Colonic mucosa (tissue), 4 donors: Measurements from ENCODE around the gene RGS12. TPM values are rescaled to one million over a fixed set of nuclear protein-coding genes. Genes with fewer than 3 reads are reported as not detected.

Experiments
- DNase-seq: peaks from one replicate; pipeline ENCODE4 v3.0.0-alpha.2; 2020
- H3K27ac ChIP-seq: fragments of 200-600 bp; one replicate; pipeline ENCODE4 v1.8.0; 2021
- H3K27me3 ChIP-seq: fragments of 200-600 bp; one replicate; pipeline ENCODE4 v1.8.0; 2021
- H3K36me3 ChIP-seq: fragments of 200-600 bp; one replicate; pipeline ENCODE4 v1.8.0; 2021
- H3K4me1 ChIP-seq: fragments of 200-600 bp; one replicate; pipeline ENCODE4 v1.8.0; 2021; ENCODE audit warnings: mild to moderate bottlenecking
- H3K4me3 ChIP-seq: fragments of 200-600 bp; one replicate; pipeline ENCODE4 v1.8.0; 2021
- H3K9ac ChIP-seq, 2 donors: one replicate each; pipeline ENCODE4 v1.7.0; 2013; ENCODE audit warnings: control low read depth in 2 of 2, low read depth in 2 of 2, low read length in 2 of 2
- H3K9me3 ChIP-seq: fragments of 200-600 bp; one replicate; pipeline ENCODE4 v1.8.0; 2021
- intact Hi-C: fragments of 100-400 bp; cut with DNase I; formaldehyde crosslinking; loops from one replicate; pipeline ENCODE4 v1.14.1; 2022
- total RNA-seq, 2 donors: library from RNA; stranded (reverse); fragmentation: NEBNext Ultra II Directional in 1 of 2; extraction: Animal tissue kit (Norgen Biotek cat#: 25700) in 1 of 2; gene quantifications; one replicate each; pipeline ENCODE4 v1.2.1, GENCODE V29; 2021
- TF ChIP-seq, protein P1 (sequence below): fragments of 200-600 bp; IDR thresholded peaks from one replicate; pipeline ENCODE4 v1.8.0; 2022; ENCODE audit warnings: antibody characterized with exemption, mild to moderate bottlenecking
- donor health status: healthy.
- donor health status: DM: no; HTN: no; CAD: no.
- donor health status: DM: no; HTN: no; CAD: no.

RGS12 gene
- total RNA-seq, 2 donors from 2014 or later, result 18.0 to 25.7 TPM

DNA sequence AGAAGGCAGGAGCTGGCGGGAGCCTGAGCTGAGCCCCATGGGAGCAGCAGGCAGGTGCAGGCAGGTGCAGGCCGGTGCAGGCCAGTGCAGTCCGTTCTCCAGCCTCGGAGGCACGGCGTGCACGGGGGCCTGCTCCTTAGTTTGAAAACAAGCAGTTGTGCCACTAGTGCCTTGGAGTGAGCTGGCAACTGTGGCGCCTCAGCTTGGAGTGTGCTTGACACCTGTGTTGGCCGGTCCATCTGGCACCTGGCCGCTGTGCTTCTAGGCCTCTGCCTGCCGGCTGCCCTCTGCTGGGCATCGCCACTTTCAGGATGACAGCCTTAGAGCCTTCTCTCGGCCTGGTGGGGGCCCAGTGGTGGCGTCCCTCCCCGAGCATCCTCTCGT, 47.9 kb downstream of the RGS12 start:
- Histone ChIP-seq H3K9me3 (no peaks in the 10 kb centered on the region), H3K9ac (no peak overlapping the region), H3K27me3 (no peaks in the 10 kb centered on the region), H3K4me1 (no peaks in the 10 kb centered on the region), H3K36me3 (no peaks in the 10 kb centered on the region), H3K4me3 (no peak overlapping the region), H3K27ac (no peak overlapping the region)
- intact Hi-C loops, result no loop called here
- TF ChIP-seq, protein P1, sequence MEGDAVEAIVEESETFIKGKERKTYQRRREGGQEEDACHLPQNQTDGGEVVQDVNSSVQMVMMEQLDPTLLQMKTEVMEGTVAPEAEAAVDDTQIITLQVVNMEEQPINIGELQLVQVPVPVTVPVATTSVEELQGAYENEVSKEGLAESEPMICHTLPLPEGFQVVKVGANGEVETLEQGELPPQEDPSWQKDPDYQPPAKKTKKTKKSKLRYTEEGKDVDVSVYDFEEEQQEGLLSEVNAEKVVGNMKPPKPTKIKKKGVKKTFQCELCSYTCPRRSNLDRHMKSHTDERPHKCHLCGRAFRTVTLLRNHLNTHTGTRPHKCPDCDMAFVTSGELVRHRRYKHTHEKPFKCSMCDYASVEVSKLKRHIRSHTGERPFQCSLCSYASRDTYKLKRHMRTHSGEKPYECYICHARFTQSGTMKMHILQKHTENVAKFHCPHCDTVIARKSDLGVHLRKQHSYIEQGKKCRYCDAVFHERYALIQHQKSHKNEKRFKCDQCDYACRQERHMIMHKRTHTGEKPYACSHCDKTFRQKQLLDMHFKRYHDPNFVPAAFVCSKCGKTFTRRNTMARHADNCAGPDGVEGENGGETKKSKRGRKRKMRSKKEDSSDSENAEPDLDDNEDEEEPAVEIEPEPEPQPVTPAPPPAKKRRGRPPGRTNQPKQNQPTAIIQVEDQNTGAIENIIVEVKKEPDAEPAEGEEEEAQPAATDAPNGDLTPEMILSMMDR, result no peak
- DNase-seq, result no peak

GRCh38 chr4:3341760-3342159, 48.9 kb downstream of the RGS12 start:
- H3K9me3 ChIP-seq, result no peaks in the 10 kb centered on the region
- H3K4me3 ChIP-seq, result no peak overlapping the region
- DNase-seq, result no peak
- H3K4me1 ChIP-seq, result no peaks in the 10 kb centered on the region
- H3K36me3 ChIP-seq, result no peaks in the 10 kb centered on the region
- intact Hi-C loops, result no loop called here
- H3K27ac ChIP-seq, result no peak overlapping the region
- H3K27me3 ChIP-seq, result no peaks in the 10 kb centered on the region
- peak overlapping the region in 1 of 2 donors; percentile 12 for H3K9ac ChIP-seq
- TF ChIP-seq, protein P1, result no peak

DNA sequence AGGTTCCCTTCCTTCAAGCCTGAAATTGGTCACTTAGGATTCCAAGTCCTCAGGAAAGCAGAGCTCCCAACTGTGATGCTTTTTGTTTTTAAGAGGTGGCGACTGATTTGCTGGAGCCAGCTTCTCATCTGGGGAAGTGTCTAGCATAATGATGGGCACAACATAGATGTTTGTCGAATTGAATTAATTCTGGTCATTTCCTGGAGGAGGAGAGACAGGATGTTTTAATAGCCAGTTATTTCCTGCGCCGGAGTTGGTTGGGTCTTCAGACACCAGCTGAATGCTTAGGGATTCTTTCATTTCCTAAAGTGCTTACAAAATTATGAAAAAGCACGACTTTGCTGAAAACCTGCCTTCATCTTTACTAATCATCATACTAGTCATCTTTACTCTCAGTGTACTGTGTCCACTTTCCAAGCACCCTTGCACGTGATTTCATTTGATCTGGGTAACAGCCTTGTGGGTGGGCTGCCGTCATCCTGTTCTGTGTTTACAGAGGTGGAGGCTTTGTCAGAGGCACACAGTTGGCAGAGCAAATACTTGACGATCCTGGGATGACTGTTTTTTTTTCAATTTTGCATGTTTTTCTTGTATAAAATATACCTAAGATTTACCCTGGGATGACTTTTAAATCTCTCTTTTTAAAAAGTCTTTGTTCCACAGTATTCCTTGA, 49.5 kb downstream of the RGS12 start:
- H3K27ac ChIP-seq, result no peak overlapping the region
- TF ChIP-seq, protein P1, result no peak
- no peaks in the 10 kb centered on the region for H3K9me3 ChIP-seq
- no peak overlapping the region for H3K4me3 ChIP-seq
- intact Hi-C loops, result no loop called here
- H3K27me3 ChIP-seq, result no peaks in the 10 kb centered on the region
- H3K9ac ChIP-seq, result peak overlapping the region in 1 of 2 donors; percentile 12
- no peaks in the 10 kb centered on the region for H3K4me1 ChIP-seq
- no peaks in the 10 kb centered on the region for H3K36me3 ChIP-seq
- DNase-seq, result no peak

Other genes with a start within 250 kb of the RGS12 start
- gene HTT-AS, start 218.5 kb upstream of the RGS12 start, total RNA-seq, result not detected
- gene HTT, start 218.3 kb upstream of the RGS12 start, total RNA-seq, result 10 to 100 TPM; 51.0 to 55.5 TPM
- gene MSANTD1, start 43.9 kb upstream of the RGS12 start, total RNA-seq, result 1 to 10 TPM in 1 of 2 donors, under 1 TPM in 1; 0.40 to 1.3 TPM
- gene HGFAC, start 148.9 kb downstream of the RGS12 start, total RNA-seq, result under 1 TPM in 1 of 2 donors, not detected in 1; 0.52 TPM
- gene DOK7, start 170.3 kb downstream of the RGS12 start, total RNA-seq, result 1 to 10 TPM in 1 of 2 donors, under 1 TPM in 1; 0.80 to 1.5 TPM
- 100 to 1,000 TPM; 157 to 214 TPM for gene LRPAP1, start 239.4 kb downstream of the RGS12 start, total RNA-seq